H9 (cell line): ENCODE results near the gene MID1. TPM values are rescaled to one million over a fixed set of nuclear protein-coding genes. Genes with fewer than 3 reads are reported as not detected.

Source experiments
- DNase-seq: peaks from one replicate; pipeline ENCODE4 v3.0.0-alpha.2; 2017
- H2AFZ ChIP-seq: one replicate; pipeline ENCODE4 v1.6.1; 2013; ENCODE audit warnings: mild to moderate bottlenecking, low read length, control low read depth, moderate library complexity
- H2AK5ac ChIP-seq: 2 replicates; pipeline ENCODE4 v1.6.1; 2013; ENCODE audit warnings: low read length, control low read depth, mixed read lengths; ENCODE audit not compliant: insufficient read length
- H2BK120ac ChIP-seq: one replicate; pipeline ENCODE4 v1.6.1; 2013; ENCODE audit warnings: low read depth, mild to moderate bottlenecking, low read length, control low read depth, inconsistent platforms; ENCODE audit not compliant: poor library complexity, severe bottlenecking
- H2BK12ac ChIP-seq: 2 replicates; pipeline ENCODE4 v1.6.1; 2013; ENCODE audit warnings: low read length, control low read depth, mixed read lengths, low read depth; ENCODE audit not compliant: insufficient read length
- H2BK15ac ChIP-seq: 2 replicates; pipeline ENCODE4 v1.6.1; 2013; ENCODE audit warnings: low read depth, low read length, control low read depth
- H2BK20ac ChIP-seq: one replicate; pipeline ENCODE4 v1.6.1; 2013; ENCODE audit warnings: low read depth, mild to moderate bottlenecking, low read length, control low read depth, inconsistent platforms; ENCODE audit not compliant: poor library complexity, severe bottlenecking
- H2BK5ac ChIP-seq: 2 replicates; pipeline ENCODE4 v1.6.1; 2013; ENCODE audit warnings: low read length, control low read depth, mixed read lengths; ENCODE audit not compliant: insufficient read length
- H3K14ac ChIP-seq: 2 replicates; pipeline ENCODE4 v1.6.1; 2013; ENCODE audit warnings: low read length, control low read depth; ENCODE audit not compliant: insufficient read depth
- H3K18ac ChIP-seq: 2 replicates; pipeline ENCODE4 v1.6.1; 2013; ENCODE audit warnings: low read depth, mild to moderate bottlenecking, mixed read lengths, low read length, control low read depth; ENCODE audit not compliant: insufficient read length
- H3K23ac ChIP-seq: 2 replicates; pipeline ENCODE4 v1.6.1; 2013; ENCODE audit warnings: low read length, control low read depth, mixed read lengths, low read depth; ENCODE audit not compliant: insufficient read length
- H3K23me2 ChIP-seq: 2 replicates; pipeline ENCODE4 v1.6.1; 2013; ENCODE audit warnings: low read depth, mild to moderate bottlenecking, mixed read lengths, low read length, control low read depth; ENCODE audit not compliant: insufficient read length, poor library complexity, severe bottlenecking
- H3K27ac ChIP-seq: 2 replicates; pipeline ENCODE4 v1.5.1; 2013; ENCODE audit warnings: low read length, control low read depth, mixed read lengths, low read depth; ENCODE audit not compliant: insufficient read length
- H3K27me3 ChIP-seq: 2 replicates; pipeline ENCODE4 v1.6.1; 2013; ENCODE audit warnings: low read length, control low read depth, inconsistent platforms; ENCODE audit not compliant: insufficient read depth
- H3K4ac ChIP-seq: 2 replicates; pipeline ENCODE4 v1.6.1; 2013; ENCODE audit warnings: low read depth, mild to moderate bottlenecking, control low read depth, inconsistent platforms, low read length, moderate library complexity
- H3K4me1 ChIP-seq: 2 replicates; pipeline ENCODE4 v1.6.1; 2013; ENCODE audit warnings: low read length, control low read depth, inconsistent platforms; ENCODE audit not compliant: insufficient read depth
- H3K4me2 ChIP-seq: 2 replicates; pipeline ENCODE4 v1.6.1; 2013; ENCODE audit warnings: low read length, control low read depth, mixed read lengths; ENCODE audit not compliant: insufficient read length, insufficient read depth
- H3K56ac ChIP-seq: 2 replicates; pipeline ENCODE4 v1.6.1; 2013; ENCODE audit warnings: low read depth, mild to moderate bottlenecking, mixed read lengths, low read length, control low read depth; ENCODE audit not compliant: insufficient read length
- H3K79me1 ChIP-seq: 2 replicates; pipeline ENCODE4 v1.6.1; 2013; ENCODE audit warnings: low read depth, mild to moderate bottlenecking, moderate library complexity, low read length, control low read depth, inconsistent platforms; ENCODE audit not compliant: insufficient read depth, poor library complexity, severe bottlenecking
- H3K79me2 ChIP-seq: 2 replicates; pipeline ENCODE4 v1.6.1; 2013; ENCODE audit warnings: low read length, control low read depth, inconsistent platforms; ENCODE audit not compliant: insufficient read depth
- H3K9ac ChIP-seq: 2 replicates; pipeline ENCODE4 v1.6.1; 2013; ENCODE audit warnings: low read length, control low read depth, mixed read lengths; ENCODE audit not compliant: insufficient read length; ENCODE audit errors: extremely low read depth
- H3K9me3 ChIP-seq: one replicate; pipeline ENCODE4 v1.6.1; 2013; ENCODE audit warnings: low read depth, low read length, inconsistent platforms; ENCODE audit not compliant: control insufficient read depth
- H3T11ph ChIP-seq: one replicate; pipeline ENCODE4 v1.6.1; 2013; ENCODE audit warnings: mild to moderate bottlenecking, low read length, control low read depth, inconsistent platforms
- H4K20me1 ChIP-seq: one replicate; pipeline ENCODE4 v1.6.1; 2013; ENCODE audit not compliant: control insufficient read depth, insufficient read length, insufficient read depth
- H4K5ac ChIP-seq: 2 replicates; pipeline ENCODE4 v1.6.1; 2013; ENCODE audit warnings: low read depth, mild to moderate bottlenecking, mixed read lengths, low read length, control low read depth; ENCODE audit not compliant: insufficient read length
- H4K8ac ChIP-seq: replicated peaks from 2 replicates; pipeline ENCODE4 v1.6.1; 2013; ENCODE audit warnings: low read length, control low read depth, mixed read lengths, low read depth; ENCODE audit not compliant: insufficient read length
- H4K91ac ChIP-seq: 2 replicates; pipeline ENCODE4 v1.6.1; 2013; ENCODE audit warnings: low read depth, mild to moderate bottlenecking, moderate library complexity, mixed read lengths, low read length, control low read depth; ENCODE audit not compliant: insufficient read length
- H3K27ac Mint-ChIP-seq, 3 experiments: 2 replicates in 2 of 3; 3 replicates in 1 of 3; pipeline ENCODE4 v1.8.0; 2020 to 2021; ENCODE audit warnings: mixed read lengths in 3 of 3, mild to moderate bottlenecking in 1 of 3, moderate library complexity in 1 of 3
- H3K27me3 Mint-ChIP-seq: 2 replicates; pipeline ENCODE4 v1.8.0; 2021; ENCODE audit warnings: low read depth, mild to moderate bottlenecking, moderate library complexity, mixed read lengths
- H3K36me3 Mint-ChIP-seq, 3 experiments: 2 replicates in 2 of 3; 3 replicates in 1 of 3; pipeline ENCODE4 v1.8.0; 2020 to 2021; ENCODE audit warnings: low read depth in 3 of 3, mixed read lengths in 3 of 3; ENCODE audit not compliant: insufficient read depth in 1 of 3
- H3K4me1 Mint-ChIP-seq, 2 experiments: 2 replicates each; pipeline ENCODE4 v1.8.0; 2020; ENCODE audit warnings: mixed read lengths in 2 of 2
- H3K4me3 Mint-ChIP-seq, 2 experiments: 2 replicates in 1 of 2; 3 replicates in 1 of 2; pipeline ENCODE4 v1.8.0; 2020 to 2021; ENCODE audit warnings: mild to moderate bottlenecking in 2 of 2, mixed read lengths in 2 of 2, moderate library complexity in 1 of 2
- H3K9me3 Mint-ChIP-seq, 2 experiments: 2 replicates in 1 of 2; 3 replicates in 1 of 2; pipeline ENCODE4 v1.8.0; 2020; ENCODE audit warnings: mild to moderate bottlenecking in 2 of 2, mixed read lengths in 2 of 2, moderate library complexity in 1 of 2
- CTCF ChIP-seq: fragments of 200-600 bp; sonication (generic); conservative IDR thresholded peaks from 3 replicates; pipeline ENCODE4 v1.8.0; 2021; ENCODE audit warnings: antibody characterized with exemption, mild to moderate bottlenecking
- WGBS: extraction: QIAGEN DNeasy Blood & Tissue Kit; methylation state at CpG from one replicate; pipeline ENCODE4 v1.1.7; 2013; ENCODE audit warnings: missing lambda C conversion rate, low lambda C conversion rate, mixed read lengths; ENCODE audit not compliant: insufficient read length; ENCODE audit errors: extremely low coverage; 5-methylcytosine and 5-hydroxymethylcytosine counted together
- total RNA-seq: library from RNA; stranded (reverse); gene quantifications from 2 replicates; pipeline ENCODE4 v1.2.1, GENCODE V29; 2021

Gene MID1
- total RNA-seq, 1 experiment from 2014 or later = 32.9 TPM

GRCh38 chrX:10619425-10620046, 849 bp downstream of the MID1 start:
- H3K9me3 ChIP-seq = peaks cover 4% of the 10 kb centered on the region
- Mint-ChIP-seq H3K4me1 (peaks cover 38 to 51% of the 10 kb centered on the region in 2 experiments), H3K9me3 (peaks cover 33 to 39% of the 10 kb centered on the region in 2 experiments), H3K36me3 (peaks cover 0 to 9% (median 6%) of the 10 kb centered on the region in 3 experiments; a peak in 2 of 7 replicates), H3K27ac (peak overlapping the region in 2 of 3 experiments; percentile 91 to 98; a peak in 6 of 7 replicates), H3K4me3 (peak overlapping the region; percentile 85 to 98), H3K27me3 (peaks cover 2% of the 10 kb centered on the region; the same call in 1 of the 2 replicates)
- peaks cover 32% of the 10 kb centered on the region; the same call in 1 of the 2 replicates for H3K79me2 ChIP-seq
- H3K9ac ChIP-seq = peak overlapping the region; percentile 83
- no peak overlapping the region for H2BK120ac ChIP-seq
- H3K18ac ChIP-seq = peak overlapping the region; percentile 59
- H4K20me1 ChIP-seq = no peaks in the 10 kb centered on the region
- no peak for TF ChIP-seq CTCF
- H4K5ac ChIP-seq = no peak overlapping the region
- no peak overlapping the region for H2BK5ac ChIP-seq
- no peak overlapping the region for H2BK15ac ChIP-seq
- H2BK20ac ChIP-seq = no peak overlapping the region
- H4K8ac ChIP-seq = no peak overlapping the region
- H3K4me2 ChIP-seq = peak overlapping the region; percentile 89
- H3K14ac ChIP-seq = no peak overlapping the region
- peaks cover 8% of the 10 kb centered on the region for H3K23me2 ChIP-seq
- DNase-seq = no peak
- H2BK12ac ChIP-seq = no peak overlapping the region
- H4K91ac ChIP-seq = no peak overlapping the region
- H3K79me1 ChIP-seq = no peaks in the 10 kb centered on the region
- no peak overlapping the region for H2AFZ ChIP-seq
- H3T11ph ChIP-seq = no peak overlapping the region
- H3K27ac ChIP-seq = peak overlapping the region; percentile 88
- no peaks in the 10 kb centered on the region for H3K27me3 ChIP-seq
- H3K56ac ChIP-seq = no peak overlapping the region
- no peak overlapping the region for H2AK5ac ChIP-seq
- no peak overlapping the region for H3K23ac ChIP-seq
- H3K4me1 ChIP-seq = peaks cover 7% of the 10 kb centered on the region; the same call in 1 of the 2 replicates
- H3K4ac ChIP-seq = no peak overlapping the region
- no CpG with 5 or more reads among the region's 11 CpGs for WGBS
